GM18508 (cell line): ENCODE data around the gene ALDH1A1.

Experiments
- ATAC-seq: cut with Tn5 transposase; IDR thresholded peaks from one replicate; pipeline ENCODE4 v1.9.1; 2021; ENCODE audit warnings: moderate number of reproducible peaks; ENCODE audit not compliant: insufficient read depth, unreplicated experiment

Gene ALDH1A1

GRCh38 chr9:72899734-72900477 lies 52.9 kb downstream of the ALDH1A1 start:
- ATAC-seq: no peak

- no peak for ATAC-seq
Measured at GRCh38 chr9:72898784-72899733, 53.8 kb downstream of the ALDH1A1 start.

- no peak for ATAC-seq
Measured at GRCh38 chr9:72898360-72898759, 54.5 kb downstream of the ALDH1A1 start.

GRCh38 chr9:72897069-72897649 lies 55.7 kb downstream of the ALDH1A1 start:
- no peak for ATAC-seq

- no peak for ATAC-seq
Measured at GRCh38 chr9:72896439-72896838, 56.4 kb downstream of the ALDH1A1 start.

GRCh38 chr9:72895122-72895521 lies 57.7 kb downstream of the ALDH1A1 start:
- ATAC-seq: no peak

- no peak for ATAC-seq
Measured at GRCh38 chr9:72894342-72894741, 58.5 kb downstream of the ALDH1A1 start.

GRCh38 chr9:72893437-72893836 lies 59.4 kb downstream of the ALDH1A1 start:
- no peak for ATAC-seq

- ATAC-seq: no peak
Measured at GRCh38 chr9:72891043-72891442, 61.8 kb downstream of the ALDH1A1 start.

GRCh38 chr9:72888943-72889342 lies 63.9 kb downstream of the ALDH1A1 start:
- no peak for ATAC-seq

GRCh38 chr9:72888067-72888466 lies 64.8 kb downstream of the ALDH1A1 start:
- no peak for ATAC-seq

GRCh38 chr9:72886386-72886785 lies 66.5 kb downstream of the ALDH1A1 start:
- no peak for ATAC-seq

GRCh38 chr9:72884508-72884907 lies 68.3 kb downstream of the ALDH1A1 start:
- no peak for ATAC-seq

GRCh38 chr9:72883875-72884274 lies 69.0 kb downstream of the ALDH1A1 start:
- ATAC-seq: no peak

- ATAC-seq: no peak
Measured at GRCh38 chr9:72882117-72882775, 70.6 kb downstream of the ALDH1A1 start.

GRCh38 chr9:72880821-72881220 lies 72.0 kb downstream of the ALDH1A1 start:
- no peak for ATAC-seq

- ATAC-seq: no peak
Measured at GRCh38 chr9:72875221-72875620, 77.6 kb downstream of the ALDH1A1 start.

- ATAC-seq: no peak
Measured at GRCh38 chr9:72874344-72874743, 78.5 kb downstream of the ALDH1A1 start.

- no peak for ATAC-seq
Measured at GRCh38 chr9:72873456-72873855, 79.4 kb downstream of the ALDH1A1 start.

- no peak for ATAC-seq
Measured at GRCh38 chr9:72872718-72873117, 80.1 kb downstream of the ALDH1A1 start.
